Epithelial cell of proximal tubule (primary cell): ENCODE data around the gene MCM6. TPM values are rescaled to one million over a fixed set of nuclear protein-coding genes. Genes with fewer than 3 reads are reported as not detected.

ENCODE experiments used
- total RNA-seq: library from RNA; depleted of rRNA; stranded (reverse); fragments of >200 nt; gene quantifications from 2 replicates; pipeline ENCODE4 v1.2.3, GENCODE V29; 2015

Gene MCM6
- total RNA-seq, 1 donor from 2014 or later: 37.8 TPM

Other genes starting within 250 kb of the MCM6 start
- gene UBXN4, start 134.6 kb downstream of the MCM6 start, total RNA-seq: 47.2 and 50.2 TPM in 2 replicates
- not detected in 2 replicates for gene LCT, start 39.3 kb downstream of the MCM6 start, total RNA-seq
- gene DARS1, start 109.2 kb upstream of the MCM6 start, total RNA-seq: 82.8 and 86.0 TPM in 2 replicates
- gene CXCR4, start 241.7 kb upstream of the MCM6 start, total RNA-seq: 0.17 and 0.36 TPM in 2 replicates